SK-N-SH (cell line): ENCODE results near the gene ACER3. TPM values are rescaled to one million over a fixed set of nuclear protein-coding genes. Genes with fewer than 3 reads are reported as not detected.
"Not testable (repeated sequence)": the region's sequence is repeated elsewhere in the genome, so short reads cannot be mapped to it uniquely, and the experiment has no call there.

ENCODE experiments used
- CTCF ChIA-PET: fragments of 300-600, 350-600 bp; formaldehyde crosslinking; extraction: SDS; loops from one replicate; lab custom pipeline; 2021; lab: Yijun Ruan, JAX
- POLR2A ChIA-PET: fragments of 350-600 bp; sonication (Branson Sonifier 250); formaldehyde crosslinking; extraction: SDS; loops from one replicate; lab custom pipeline; 2020; ENCODE audit warnings: antibody characterized with exemption, inconsistent platforms; lab: Yijun Ruan, JAX
- DNase-seq: peaks from one replicate; pipeline ENCODE4 v3.0.0; 2012
- H2AFZ ChIP-seq: fragments of 200-600 bp; sonication (generic); 2 replicates; pipeline ENCODE4 v1.8.1; 2016; ENCODE audit warnings: antibody characterized with exemption, mild to moderate bottlenecking, low read depth
- H3F3A ChIP-seq: fragments of 200-600 bp; sonication (generic); replicated peaks from 2 replicates; pipeline ENCODE3; 2016; ENCODE audit warnings: antibody characterized with exemption, mild to moderate bottlenecking; ENCODE audit not compliant: insufficient read depth
- H3K27ac ChIP-seq, 2 experiments: fragments of 200-500 bp in 1 of 2; fragments of 200-600 bp in 1 of 2; sonication (Bioruptor generic) in 1 of 2; sonication (generic), shearing (Covaris generic) in 1 of 2; 2 replicates each; pipeline versions ENCODE4 v1.5.1 to v1.6.1; 2014 to 2016; ENCODE audit warnings: low read depth in 2 of 2, inconsistent platforms in 1 of 2, low read length in 1 of 2, mild to moderate bottlenecking in 1 of 2, mixed read lengths in 1 of 2
- H3K27me3 ChIP-seq: fragments of 200-600 bp; sonication (generic), shearing (Covaris generic); 2 replicates; pipeline ENCODE4 v1.6.1; 2016; ENCODE audit warnings: mixed run types; ENCODE audit not compliant: insufficient read depth
- H3K36me3 ChIP-seq, 2 experiments: fragments of 200-500 bp in 1 of 2; fragments of 200-600 bp in 1 of 2; sonication (Bioruptor generic) in 1 of 2; sonication (generic) in 1 of 2; replicated peaks in 1 of 2; 2 replicates each; pipeline versions ENCODE3 to v1.5.1; 2014 to 2016; ENCODE audit warnings: low read length in 1 of 2, mild to moderate bottlenecking in 1 of 2; ENCODE audit not compliant: insufficient read depth in 2 of 2, control insufficient read depth in 1 of 2
- H3K4me1 ChIP-seq, 2 experiments: fragments of 200-500 bp in 1 of 2; fragments of 200-600 bp in 1 of 2; sonication (Bioruptor generic) in 1 of 2; sonication (generic), shearing (Covaris generic) in 1 of 2; 2 replicates each; pipeline versions ENCODE4 v1.5.1 to v1.6.1; 2014 to 2016; ENCODE audit warnings: low read depth in 1 of 2, low read length in 1 of 2, mixed run types in 1 of 2; ENCODE audit not compliant: insufficient read depth in 2 of 2, control insufficient read depth in 1 of 2
- H3K4me2 ChIP-seq: fragments of 200-600 bp; sonication (generic), shearing (Covaris generic); 2 replicates; pipeline ENCODE4 v1.6.1; 2017; ENCODE audit warnings: mixed run types
- H3K4me3 ChIP-seq, 2 experiments: fragments of 200-500 bp in 1 of 2; fragments of 200-600 bp in 1 of 2; sonication (Bioruptor generic) in 1 of 2; sonication (generic), shearing (Covaris generic) in 1 of 2; 2 replicates each; pipeline versions ENCODE4 v1.5.1 to v1.8.1; 2014 to 2016; ENCODE audit warnings: low read depth in 2 of 2, inconsistent platforms in 1 of 2, low read length in 1 of 2, mild to moderate bottlenecking in 1 of 2, mixed read lengths in 1 of 2, moderate library complexity in 1 of 2
- H3K79me2 ChIP-seq: fragments of 200-600 bp; sonication (generic); 2 replicates; pipeline ENCODE4 v1.8.1; 2017; ENCODE audit warnings: mild to moderate bottlenecking; ENCODE audit not compliant: insufficient read depth
- H3K9ac ChIP-seq: fragments of 200-600 bp; sonication (generic); 2 replicates; pipeline ENCODE4 v1.6.1; 2017; ENCODE audit warnings: mixed run types
- H3K9me2 ChIP-seq: fragments of 200-600 bp; sonication (generic); 2 replicates; pipeline ENCODE4 v1.6.1; 2017; ENCODE audit warnings: mixed run types
- H3K9me3 ChIP-seq: fragments of 200-600 bp; sonication (generic); 2 replicates; pipeline ENCODE4 v1.6.1; 2017; ENCODE audit warnings: mixed run types, mild to moderate bottlenecking, moderate library complexity
- H4K20me1 ChIP-seq: fragments of 200-600 bp; sonication (generic); 2 replicates; pipeline ENCODE4 v1.6.1; 2017; ENCODE audit warnings: mild to moderate bottlenecking, mixed run types; ENCODE audit not compliant: insufficient read depth
- EP300 ChIP-seq, 2 experiments: IDR thresholded peaks; 2 replicates each; pipeline versions ENCODE4 v1.4.0 to v1.6.1; 2012; ENCODE audit warnings: borderline replicate concordance in 1 of 2, low read depth in 1 of 2, low read length in 1 of 2
- FOXJ3 ChIP-seq: sonication (generic); formaldehyde crosslinking; IDR thresholded peaks from 2 replicates; pipeline ENCODE4 v1.5.1; 2020; ENCODE audit warnings: mild to moderate bottlenecking, missing genetic modification reagents
- GATA2 ChIP-seq: sonication (generic); formaldehyde crosslinking; IDR thresholded peaks from 2 replicates; pipeline ENCODE4 v1.5.0; 2020; ENCODE audit warnings: mild to moderate bottlenecking, missing genetic modification reagents
- MXI1 ChIP-seq: IDR thresholded peaks from 2 replicates; pipeline ENCODE4 v1.6.1; 2012; ENCODE audit warnings: mild to moderate bottlenecking, low read depth, low read length, improper control_type of control experiment
- RCOR1 ChIP-seq: fragments of 150-350 bp; IDR thresholded peaks from 2 replicates; pipeline ENCODE4 v1.6.1; 2017; ENCODE audit warnings: antibody characterized with exemption, low read length
- TAF1 ChIP-seq: IDR thresholded peaks from 2 replicates; pipeline ENCODE4 v1.6.1; 2012; ENCODE audit warnings: low read depth, mild to moderate bottlenecking, low read length, moderate library complexity, borderline replicate concordance
- TCF12 ChIP-seq: IDR thresholded peaks from 2 replicates; pipeline ENCODE4 v1.4.0; 2012
- WGBS: methylation state at CpG from one replicate; pipeline ENCODE4 v1.1.6; 2017; ENCODE audit warnings: low lambda C conversion rate; 5-methylcytosine and 5-hydroxymethylcytosine counted together
- polyA plus RNA-seq, 3 experiments: library from polyadenylated mRNA; depleted of rRNA; stranded (reverse); fragments of >200 nt; gene quantifications; 2 replicates each; pipeline ENCODE4 v1.2.3, GENCODE V29; 2012

ACER3 gene
- polyA plus RNA-seq, 1 of the 3 experiments (the other 2 are of a cell fraction) = 5.4 TPM

GRCh38 chr11:77059806-77060205, 199.1 kb downstream of the ACER3 start:
- Histone ChIP-seq H3K9me2 (no peaks in the 10 kb centered on the region), H3K4me2 (no peak overlapping the region), H3K36me3 (no peaks in the 10 kb centered on the region), H3K9me3 (no peaks in the 10 kb centered on the region), H3F3A (no peaks in the 10 kb centered on the region), H3K9ac (no peak overlapping the region), H4K20me1 (no peaks in the 10 kb centered on the region), H2AFZ (no peak overlapping the region)
- POLR2A ChIA-PET = no interaction called here
- TF ChIP-seq TAF1 (no peak), FOXJ3 (CRISPR knock-in tag) (no peak), RCOR1 (no peak)
- TF ChIP-seq, all 33 proteins: peak for 0
- CTCF ChIA-PET = interaction anchor here (0.8 to 1.3 kb wide), 3 partner anchors 20 to 67 kb away, joined by 3 to 5 read pairs (median 4); no protein-coding TSS in a partner anchor
- 93% methylated on average over 5 of the region's 5 CpGs for WGBS
- Histone ChIP-seq H3K79me2 (no peaks in the 10 kb centered on the region), H3K4me3 (no peak overlapping the region), H3K27me3 (no peaks in the 10 kb centered on the region), H3K27ac (no peak overlapping the region), H3K4me1 (no peaks in the 10 kb centered on the region; a peak in 1 of 4 replicates)
- no peak for DNase-seq

GRCh38 chr11:77060234-77060633, 199.5 kb downstream of the ACER3 start:
- Histone ChIP-seq H3K4me2 (no peak overlapping the region), H3K36me3 (no peaks in the 10 kb centered on the region), H3F3A (no peaks in the 10 kb centered on the region), H3K9me3 (no peaks in the 10 kb centered on the region), H3K79me2 (no peaks in the 10 kb centered on the region), H3K27ac (no peak overlapping the region), H3K4me1 (no peaks in the 10 kb centered on the region), H3K4me3 (no peak overlapping the region), H4K20me1 (no peaks in the 10 kb centered on the region), H3K27me3 (no peaks in the 10 kb centered on the region), H3K9ac (no peak overlapping the region), H2AFZ (no peak overlapping the region), H3K9me2 (no peaks in the 10 kb centered on the region)
- DNase-seq = no peak
- CTCF ChIA-PET = interaction anchor here (0.8 to 4.5 kb wide), 4 partner anchors 13 to 67 kb away, joined by 3 to 15 read pairs (median 4); no protein-coding TSS in a partner anchor
- 68% methylated on average over 4 of the region's 4 CpGs for WGBS
- POLR2A ChIA-PET = no interaction called here
- no peak for TF ChIP-seq TCF12
- no peak for TF ChIP-seq MXI1
- TF ChIP-seq EP300 (IDR thresholded peaks at IDR 0.05; ENCODE audit: borderline replicate concordance in 1 of 2, low read depth in 1 of 2, low read length in 1 of 2) = no peak
- no peak for TF ChIP-seq GATA2 (CRISPR knock-in tag)

GRCh38 chr11:77061258-77061657, 200.5 kb downstream of the ACER3 start:
- not testable (repeated sequence) for H4K20me1 ChIP-seq

More at GRCh38 chr11:77061258-77061657, 200.5 kb downstream of the ACER3 start:
- H3K79me2 ChIP-seq, POLR2A ChIA-PET, H3K4me1 ChIP-seq, H3K27me3 ChIP-seq, H3K4me3 ChIP-seq, H3K4me2 ChIP-seq, H3K9ac ChIP-seq, DNase-seq, H3K9me3 ChIP-seq, H3F3A ChIP-seq, H3K9me2 ChIP-seq, H3K27ac ChIP-seq, H2AFZ ChIP-seq, H3K36me3 ChIP-seq: not testable (repeated sequence)
- WGBS = 59% methylated on average over 4 of the region's 4 CpGs
- CTCF ChIA-PET = interaction anchor here (0.8 to 4.5 kb wide), 2 partner anchors 12 to 30 kb away, joined by 3 to 15 read pairs; no protein-coding TSS in a partner anchor
